IMR-90 (cell line): ENCODE measurements around the gene EFHB. TPM values are rescaled to one million over a fixed set of nuclear protein-coding genes. Genes with fewer than 3 reads are reported as not detected.
A peak's percentile ranks its signal among the peaks of the same experiment; 100 is the strongest.

ENCODE experiments used
- ATAC-seq: fragments of 200-7000 bp; cut with Tn5 transposase; 2 replicates; pipeline ENCODE4 v1.9.1; 2020; ENCODE audit warnings: low read depth, mild to moderate bottlenecking, moderate library complexity
- BruUV-seq: library from RNA; stranded (reverse); fragments of 400-500 nt; replicated peaks from 2 replicates; lab custom pipeline; 2021; lab: Mats Ljungman, UMichigan
- CTCF ChIA-PET: fragments of 300-600 bp; formaldehyde crosslinking; extraction: SDS; loops from one replicate; lab custom pipeline; 2021; ENCODE audit warnings: antibody characterized with exemption; lab: Yijun Ruan, JAX
- POLR2A ChIA-PET: fragments of 300-600 bp; sonication (Branson Sonifier 250); formaldehyde crosslinking; loops from one replicate; lab custom pipeline; 2022; ENCODE audit warnings: antibody characterized with exemption; ENCODE audit not compliant: unreplicated experiment; lab: Charles Lee
- DNase-seq: peaks from one replicate; pipeline ENCODE4 v3.0.0; 2013
- H2AFZ ChIP-seq: replicated peaks from 2 replicates; pipeline ENCODE3; 2013; ENCODE audit warnings: low read length, mild to moderate bottlenecking; ENCODE audit not compliant: poor library complexity
- H2AK5ac ChIP-seq: 2 replicates; pipeline ENCODE4 v1.6.1; 2013; ENCODE audit warnings: low read depth, low read length, inconsistent platforms
- H2AK9ac ChIP-seq: replicated peaks from 2 replicates; pipeline ENCODE3; 2013; ENCODE audit warnings: mild to moderate bottlenecking, low read depth, low read length, moderate library complexity; ENCODE audit not compliant: poor library complexity
- H2BK120ac ChIP-seq: 2 replicates; pipeline ENCODE4 v1.6.1; 2013; ENCODE audit warnings: low read depth, low read length, inconsistent platforms
- H2BK15ac ChIP-seq: 3 replicates; pipeline ENCODE4 v1.6.1; 2013; ENCODE audit warnings: low read depth, low read length, inconsistent platforms
- H2BK20ac ChIP-seq: 2 replicates; pipeline ENCODE4 v1.6.1; 2013; ENCODE audit warnings: low read depth, mild to moderate bottlenecking, inconsistent platforms, low read length, moderate library complexity
- H2BK5ac ChIP-seq: 2 replicates; pipeline ENCODE4 v1.6.1; 2013; ENCODE audit warnings: mild to moderate bottlenecking, low read depth, low read length, inconsistent platforms; ENCODE audit not compliant: poor library complexity, severe bottlenecking
- H3K14ac ChIP-seq: replicated peaks from 2 replicates; pipeline ENCODE4 v1.6.1; 2013; ENCODE audit warnings: low read depth, low read length, inconsistent platforms
- H3K18ac ChIP-seq: 2 replicates; pipeline ENCODE4 v1.6.1; 2013; ENCODE audit warnings: low read depth, low read length, control low read depth
- H3K23ac ChIP-seq: 2 replicates; pipeline ENCODE4 v1.6.1; 2013; ENCODE audit warnings: low read depth, low read length, inconsistent platforms
- H3K27ac ChIP-seq: 2 replicates; pipeline ENCODE4 v1.5.1; 2013; ENCODE audit warnings: mild to moderate bottlenecking, control low read depth, low read length; ENCODE audit not compliant: insufficient read depth
- H3K27me3 ChIP-seq: 2 replicates; pipeline ENCODE4 v1.6.1; 2013; ENCODE audit warnings: low read length; ENCODE audit not compliant: control insufficient read depth, insufficient read depth
- H3K36me3 ChIP-seq: 2 replicates; pipeline ENCODE4 v1.6.1; 2013; ENCODE audit warnings: low read length, mixed read lengths; ENCODE audit not compliant: control insufficient read depth, insufficient read depth
- H3K4ac ChIP-seq: 2 replicates; pipeline ENCODE4 v1.6.1; 2013; ENCODE audit warnings: low read depth, low read length, inconsistent platforms
- H3K4me1 ChIP-seq: 2 replicates; pipeline ENCODE4 v1.6.1; 2013; ENCODE audit warnings: low read length, mixed read lengths; ENCODE audit not compliant: control insufficient read depth, insufficient read depth
- H3K4me2 ChIP-seq: 2 replicates; pipeline ENCODE4 v1.6.1; 2013; ENCODE audit warnings: low read depth, mild to moderate bottlenecking, control low read depth, low read length, moderate library complexity
- H3K4me3 ChIP-seq: 2 replicates; pipeline ENCODE4 v1.5.1; 2013; ENCODE audit warnings: low read depth, mild to moderate bottlenecking, control low read depth, low read length, moderate library complexity; ENCODE audit not compliant: insufficient read depth
- H3K56ac ChIP-seq: 2 replicates; pipeline ENCODE4 v1.6.1; 2013; ENCODE audit warnings: low read length, inconsistent platforms; ENCODE audit not compliant: insufficient read depth; ENCODE audit errors: extremely low read depth
- H3K79me1 ChIP-seq, 2 experiments: 2 replicates each; pipeline ENCODE4 v1.6.1; 2013; ENCODE audit warnings: low read length in 2 of 2, inconsistent platforms in 1 of 2, low read depth in 1 of 2
- H3K9ac ChIP-seq: 2 replicates; pipeline ENCODE4 v1.6.1; 2013; ENCODE audit warnings: low read depth, low read length, control low read depth
- H3K9me1 ChIP-seq: 2 replicates; pipeline ENCODE4 v1.6.1; 2013; ENCODE audit warnings: low read length, inconsistent platforms; ENCODE audit not compliant: insufficient read depth
- H3K9me3 ChIP-seq: 2 replicates; pipeline ENCODE4 v1.6.1; 2013; ENCODE audit warnings: low read length; ENCODE audit not compliant: control insufficient read depth, insufficient read depth
- H4K20me1 ChIP-seq: 2 replicates; pipeline ENCODE4 v1.6.1; 2013; ENCODE audit warnings: low read length, inconsistent platforms; ENCODE audit not compliant: insufficient read depth
- H4K5ac ChIP-seq: 2 replicates; pipeline ENCODE4 v1.6.1; 2013; ENCODE audit warnings: mild to moderate bottlenecking, low read depth, low read length, control low read depth
- H4K8ac ChIP-seq, 2 experiments: 2 replicates each; pipeline ENCODE4 v1.6.1; 2013; ENCODE audit warnings: low read depth in 2 of 2, low read length in 2 of 2, control low read depth in 1 of 2, inconsistent platforms in 1 of 2
- H4K91ac ChIP-seq: 2 replicates; pipeline ENCODE4 v1.6.1; 2013; ENCODE audit warnings: low read depth, low read length, inconsistent platforms; ENCODE audit not compliant: insufficient read depth
- BHLHE40 ChIP-seq: fragments of 150-350 bp; IDR thresholded peaks from 2 replicates; pipeline ENCODE4 v1.6.1; 2016; ENCODE audit warnings: mild to moderate bottlenecking, low read depth, low read length
- CEBPB ChIP-seq: IDR thresholded peaks from 2 replicates; pipeline ENCODE4 v1.6.1; 2012; ENCODE audit warnings: low read depth, low read length, improper control_type of control experiment
- CHD1 ChIP-seq: IDR thresholded peaks from 2 replicates; pipeline ENCODE4 v1.6.1; 2012; ENCODE audit warnings: low read depth, low read length, improper control_type of control experiment
- FOS ChIP-seq: fragments of 150-350 bp; IDR thresholded peaks from 2 replicates; pipeline ENCODE4 v1.6.1; 2016; ENCODE audit warnings: low read depth, low read length
- MAFK ChIP-seq: IDR thresholded peaks from 2 replicates; pipeline ENCODE4 v1.6.1; 2012; ENCODE audit warnings: low read depth, low read length, improper control_type of control experiment
- MAZ ChIP-seq: IDR thresholded peaks from 2 replicates; pipeline ENCODE4 v1.6.1; 2012; ENCODE audit warnings: low read depth, mild to moderate bottlenecking, low read length, improper control_type of control experiment, moderate library complexity, borderline replicate concordance
- MXI1 ChIP-seq: IDR thresholded peaks from 2 replicates; pipeline ENCODE4 v1.6.1; 2012; ENCODE audit warnings: low read depth, mild to moderate bottlenecking, low read length, moderate library complexity, borderline replicate concordance
- NFE2L2 ChIP-seq: fragments of 150-350 bp; IDR thresholded peaks from 2 replicates; pipeline ENCODE4 v1.6.1; 2016; ENCODE audit warnings: low read depth, mild to moderate bottlenecking, low read length
- POLR2A ChIP-seq: IDR thresholded peaks from 2 replicates; pipeline ENCODE4 v1.6.1; 2012; ENCODE audit warnings: mild to moderate bottlenecking, low read depth, low read length
- RAD21 ChIP-seq: IDR thresholded peaks from 2 replicates; pipeline ENCODE4 v1.6.1; 2012; ENCODE audit warnings: low read length, improper control_type of control experiment
- RCOR1 ChIP-seq: IDR thresholded peaks from 2 replicates; pipeline ENCODE4 v1.6.1; 2012; ENCODE audit warnings: mild to moderate bottlenecking, low read length, improper control_type of control experiment; ENCODE audit not compliant: insufficient replicate concordance
- WGBS, 2 experiments: methylation state at CpG; one replicate each; pipeline versions ENCODE4 v1.1.5 to v1.1.7; 2013; ENCODE audit warnings: missing lambda C conversion rate in 2 of 2; ENCODE audit not compliant: insufficient read length in 1 of 2; ENCODE audit errors: extremely low coverage in 2 of 2; 5-methylcytosine and 5-hydroxymethylcytosine counted together
- dilution Hi-C: fragments of 300-500 bp; cut with HindIII; formaldehyde crosslinking; loops from one replicate; pipeline ENCODE4 v1.14.3; 2018; ENCODE audit warnings: low sequenced_read_pairs; ENCODE audit not compliant: unreplicated experiment
- in situ Hi-C: fragments of 300-500 bp; cut with MboI; formaldehyde crosslinking; loops from 3 replicates; pipeline ENCODE4 v1.14.3; 2019; ENCODE audit warnings: low sequenced_read_pairs, inconsistent platforms, mixed read lengths
- intact Hi-C: fragments of 100-400 bp; cut with micrococcal nuclease; formaldehyde crosslinking; loops from 2 replicates; pipeline ENCODE4 v1.10.0; 2022
- polyA plus RNA-seq, 3 experiments: library from polyadenylated mRNA; depleted of rRNA; stranded (reverse); fragments of >200 nt; gene quantifications; 2 replicates each; pipeline ENCODE4 v1.2.3, GENCODE V29; 2012; ENCODE audit warnings: low replicate concordance in 1 of 3
- total RNA-seq: library from RNA; depleted of rRNA; stranded (reverse); fragments of >200 nt; gene quantifications from 2 replicates; pipeline ENCODE4 v1.2.3, GENCODE V29; 2012
- TF ChIP-seq, protein P1 (sequence below): conservative IDR thresholded peaks from 2 replicates; pipeline ENCODE4 v1.5.1; 2012; ENCODE audit warnings: mild to moderate bottlenecking, low read depth, low read length, improper control_type of control experiment
- TF ChIP-seq, protein P2 (sequence below): fragments of 150-350 bp; IDR thresholded peaks from 2 replicates; pipeline ENCODE4 v1.6.1; 2017; ENCODE audit warnings: mild to moderate bottlenecking, antibody characterized with exemption, low read length, low read depth

EFHB gene
- total and polyA plus RNA-seq, 2 of the 4 experiments (the other 2 are of a cell fraction) = under 0.01 to 1.0 TPM

- peak overlapping the region; percentile 86 for H3K4ac ChIP-seq
- H3K4me1 ChIP-seq = peaks cover 6% of the 10 kb centered on the region; the same call in 1 of the 2 replicates
- peak overlapping the region; percentile 84 for H3K27ac ChIP-seq
- BruUV-seq = TSS peak; percentile 82
- peak overlapping the region; percentile 92 for H2AFZ ChIP-seq
- peak overlapping the region; percentile 71 for H3K9ac ChIP-seq
- peak overlapping the region; percentile 74 for H2BK120ac ChIP-seq
- H3K18ac ChIP-seq = peak overlapping the region; percentile 26
- H2BK20ac ChIP-seq = no peak overlapping the region
- H3K36me3 ChIP-seq = peaks cover 1% of the 10 kb centered on the region
- H2BK5ac ChIP-seq = peak overlapping the region; percentile 55
- H4K5ac ChIP-seq = peak overlapping the region; percentile 92
- dilution Hi-C loops = no loop called here
- WGBS, 2 experiments = 75% methylated on average over 5 of the region's 26 CpGs; no CpG with 5 or more reads in 1 of the 2 experiments
- peaks cover 23% of the 10 kb centered on the region for H4K20me1 ChIP-seq
- peak overlapping the region; percentile 91 to 98 for H4K8ac ChIP-seq
- no peaks in the 10 kb centered on the region for H3K27me3 ChIP-seq
- ChIA-PET CTCF (no interaction called here), POLR2A (no interaction called here)
- H3K79me1 ChIP-seq = peaks cover 5 to 13% of the 10 kb centered on the region in 2 experiments; a peak in 2 of 4 replicates
- peak overlapping the region; percentile 100 for H2AK9ac ChIP-seq
- intact Hi-C loops = loop anchor here (5.0 kb wide), 2 partner anchors 96 to 241 kb away; partner anchors contain the start of genes KAT2B and SGO1
- H3K4me2 ChIP-seq = peak overlapping the region; percentile 78
- peak overlapping the region; percentile 84 for H4K91ac ChIP-seq
- DNase-seq = no peak
- peak overlapping the region; percentile 53 for H2AK5ac ChIP-seq
- H3K9me3 ChIP-seq = no peaks in the 10 kb centered on the region
- TF ChIP-seq MAZ (no peak), RAD21 (no peak), FOS (no peak), RCOR1 (no peak), MAFK (no peak), MXI1 (no peak), NFE2L2 (no peak), BHLHE40 (no peak), POLR2A (no peak), CHD1 (no peak), CEBPB (no peak)
- TF ChIP-seq, protein P1, sequence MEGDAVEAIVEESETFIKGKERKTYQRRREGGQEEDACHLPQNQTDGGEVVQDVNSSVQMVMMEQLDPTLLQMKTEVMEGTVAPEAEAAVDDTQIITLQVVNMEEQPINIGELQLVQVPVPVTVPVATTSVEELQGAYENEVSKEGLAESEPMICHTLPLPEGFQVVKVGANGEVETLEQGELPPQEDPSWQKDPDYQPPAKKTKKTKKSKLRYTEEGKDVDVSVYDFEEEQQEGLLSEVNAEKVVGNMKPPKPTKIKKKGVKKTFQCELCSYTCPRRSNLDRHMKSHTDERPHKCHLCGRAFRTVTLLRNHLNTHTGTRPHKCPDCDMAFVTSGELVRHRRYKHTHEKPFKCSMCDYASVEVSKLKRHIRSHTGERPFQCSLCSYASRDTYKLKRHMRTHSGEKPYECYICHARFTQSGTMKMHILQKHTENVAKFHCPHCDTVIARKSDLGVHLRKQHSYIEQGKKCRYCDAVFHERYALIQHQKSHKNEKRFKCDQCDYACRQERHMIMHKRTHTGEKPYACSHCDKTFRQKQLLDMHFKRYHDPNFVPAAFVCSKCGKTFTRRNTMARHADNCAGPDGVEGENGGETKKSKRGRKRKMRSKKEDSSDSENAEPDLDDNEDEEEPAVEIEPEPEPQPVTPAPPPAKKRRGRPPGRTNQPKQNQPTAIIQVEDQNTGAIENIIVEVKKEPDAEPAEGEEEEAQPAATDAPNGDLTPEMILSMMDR = no peak
- TF ChIP-seq, protein P2, sequence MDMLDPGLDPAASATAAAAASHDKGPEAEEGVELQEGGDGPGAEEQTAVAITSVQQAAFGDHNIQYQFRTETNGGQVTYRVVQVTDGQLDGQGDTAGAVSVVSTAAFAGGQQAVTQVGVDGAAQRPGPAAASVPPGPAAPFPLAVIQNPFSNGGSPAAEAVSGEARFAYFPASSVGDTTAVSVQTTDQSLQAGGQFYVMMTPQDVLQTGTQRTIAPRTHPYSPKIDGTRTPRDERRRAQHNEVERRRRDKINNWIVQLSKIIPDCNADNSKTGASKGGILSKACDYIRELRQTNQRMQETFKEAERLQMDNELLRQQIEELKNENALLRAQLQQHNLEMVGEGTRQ = no peak
- in situ Hi-C loops = loop anchor here (10.0 kb wide), 1 partner anchor 239 kb away; the partner anchor contains the start of gene SGO1
- ATAC-seq = no peak; the same call in 1 of the 2 replicates
- peak overlapping the region; percentile 21; the same call in 1 of the 3 replicates for H2BK15ac ChIP-seq
- H3K56ac ChIP-seq = peak overlapping the region; percentile 63
- H3K9me1 ChIP-seq = no peaks in the 10 kb centered on the region; the same call in 1 of the 2 replicates
- 0 out of 2 replicates have a peak overlapping the region, but pooled peaks have one; percentile 64 for H3K23ac ChIP-seq
- H3K4me3 ChIP-seq = peak overlapping the region; percentile 95
- peak overlapping the region; percentile 89 for H3K14ac ChIP-seq
Measured at GRCh38 chr3:19945969-19946831, 12.2 kb upstream of the EFHB start.
